B cell (primary cell): ENCODE results near the gene GABRB2. TPM values are rescaled to one million over a fixed set of nuclear protein-coding genes. Genes with fewer than 3 reads are reported as not detected.

Source experiments
- ATAC-seq: fragments of 200-7000 bp; cut with Tn5 transposase; one replicate; pipeline ENCODE4 v1.10.0; 2021; ENCODE audit warnings: low read depth, mild to moderate bottlenecking, moderate number of reproducible peaks, moderate library complexity
- CTCF ChIA-PET: fragments of 350-600 bp; sonication (Branson Sonifier 250); formaldehyde crosslinking; loops from one replicate; lab custom pipeline; 2021; ENCODE audit warnings: antibody characterized with exemption, inconsistent platforms; lab: Charles Lee
- POLR2A ChIA-PET: fragments of 350-600 bp; sonication (Branson Sonifier 250); formaldehyde crosslinking; loops from one replicate; lab custom pipeline; 2021; ENCODE audit warnings: antibody characterized with exemption; lab: Charles Lee
- DNase-seq: peaks from one replicate; pipeline ENCODE4 v3.0.0; 2013
- H2AFZ ChIP-seq: 2 replicates; pipeline ENCODE4 v1.6.1; 2012; ENCODE audit warnings: mild to moderate bottlenecking, low read depth, low read length; ENCODE audit not compliant: insufficient read depth, poor library complexity, severe bottlenecking
- H3K27ac ChIP-seq, 2 donors: 1 replicate in 1 of 2; 2 replicates in 1 of 2; pipeline ENCODE4 v1.5.1; 2012 to 2013; ENCODE audit warnings: low read length in 2 of 2, mild to moderate bottlenecking in 2 of 2, moderate library complexity in 1 of 2
- H3K27me3 ChIP-seq, 4 experiments: fragments of 200-600 bp in 1 of 4; sonication (generic) in 1 of 4; replicated peaks in 1 of 4; 1 replicate in 2 of 4; 2 replicates in 2 of 4; pipeline versions ENCODE4 v1.6.1 to v1.7.0; 2013 to 2016; ENCODE audit warnings: low read length in 3 of 4, mild to moderate bottlenecking in 2 of 4, mixed read lengths in 1 of 4, moderate library complexity in 1 of 4; ENCODE audit not compliant: insufficient read depth in 4 of 4, control insufficient read depth in 3 of 4; ENCODE audit errors: control extremely low read depth in 1 of 4
- H3K36me3 ChIP-seq, 2 experiments: replicated peaks in 1 of 2; 1 replicate in 1 of 2; 2 replicates in 1 of 2; pipeline versions ENCODE4 v1.6.1 to v1.7.1; 2013; ENCODE audit warnings: low read length in 1 of 2; ENCODE audit not compliant: insufficient read depth in 2 of 2, control insufficient read depth in 1 of 2; ENCODE audit errors: control extremely low read depth in 1 of 2, extremely low read depth in 1 of 2
- H3K4me1 ChIP-seq, 2 donors: fragments of 200-600 bp in 1 of 2; sonication (generic) in 1 of 2; 1 replicate in 1 of 2; 2 replicates in 1 of 2; pipeline versions ENCODE4 v1.5.1 to v1.6.1; 2013 to 2017; ENCODE audit warnings: low read length in 2 of 2; ENCODE audit not compliant: control insufficient read depth in 2 of 2, insufficient read depth in 2 of 2
- H3K4me2 ChIP-seq: replicated peaks from 2 replicates; pipeline ENCODE3; 2012; ENCODE audit warnings: mild to moderate bottlenecking, low read depth, low read length; ENCODE audit not compliant: poor library complexity, severe bottlenecking
- H3K4me3 ChIP-seq, 5 experiments: fragments of 200-600 bp in 1 of 5; sonication (generic) in 1 of 5; 1 replicate in 3 of 5; 2 replicates in 2 of 5; pipeline versions ENCODE4 v1.5.1 to v1.7.0; 2011 to 2016; ENCODE audit warnings: low read length in 4 of 5, mild to moderate bottlenecking in 4 of 5, low read depth in 2 of 5, control low read depth in 1 of 5, moderate library complexity in 1 of 5; ENCODE audit not compliant: insufficient read depth in 1 of 5; ENCODE audit errors: control extremely low read depth in 1 of 5, extremely low read depth in 1 of 5
- H3K79me2 ChIP-seq: fragments of 200-600 bp; sonication (generic); one replicate; pipeline ENCODE4 v1.6.0; 2016; ENCODE audit warnings: low read length; ENCODE audit not compliant: control insufficient read depth, insufficient read depth
- H3K9ac ChIP-seq: fragments of 200-600 bp; sonication (generic); 2 replicates; pipeline ENCODE4 v1.6.1; 2017; ENCODE audit warnings: mild to moderate bottlenecking, low read length, moderate library complexity
- H3K9me3 ChIP-seq, 3 donors: one replicate each; pipeline versions ENCODE4 v1.6.1 to v1.7.1; 2013; ENCODE audit warnings: low read length in 2 of 3; ENCODE audit not compliant: control insufficient read depth in 2 of 3, insufficient read depth in 1 of 3; ENCODE audit errors: control extremely low read depth in 1 of 3
- H4K20me1 ChIP-seq: 2 replicates; pipeline ENCODE4 v1.6.0; 2012; ENCODE audit warnings: mild to moderate bottlenecking, low read length; ENCODE audit not compliant: insufficient read depth, control insufficient read depth, poor library complexity, severe bottlenecking
- H3K27ac Mint-ChIP-seq: one replicate; pipeline ENCODE4 v1.8.0; 2021; ENCODE audit warnings: mixed read lengths
- H3K27me3 Mint-ChIP-seq: one replicate; pipeline ENCODE4 v1.8.0; 2021; ENCODE audit warnings: mixed read lengths
- H3K4me1 Mint-ChIP-seq: one replicate; pipeline ENCODE4 v1.8.0; 2021; ENCODE audit warnings: mixed read lengths
- H3K4me3 Mint-ChIP-seq: one replicate; pipeline ENCODE4 v1.8.0; 2021; ENCODE audit warnings: mixed read lengths
- H3K9me3 Mint-ChIP-seq: one replicate; pipeline ENCODE4 v1.8.0; 2022; ENCODE audit warnings: mixed read lengths; ENCODE audit not compliant: insufficient read depth
- CTCF ChIP-seq: fragments of 200-600 bp; IDR thresholded peaks from one replicate; pipeline ENCODE4 v1.8.0; 2022; ENCODE audit warnings: antibody characterized with exemption, mild to moderate bottlenecking
- EZH2 ChIP-seq: IDR thresholded peaks from 2 replicates; pipeline ENCODE4 v1.6.1; 2012; ENCODE audit warnings: borderline replicate concordance, low read depth, mild to moderate bottlenecking, moderate library complexity, low read length; ENCODE audit not compliant: insufficient read depth, poor library complexity, severe bottlenecking
- WGBS: methylation state at CpG from one replicate; pipeline ENCODE4 v1.1.5; 2013; ENCODE audit warnings: missing lambda C conversion rate; ENCODE audit not compliant: insufficient coverage; 5-methylcytosine and 5-hydroxymethylcytosine counted together
- intact Hi-C: fragments of 100-400 bp; cut with micrococcal nuclease; formaldehyde crosslinking; loops from one replicate; pipeline ENCODE4 v1.10.0; 2022
- polyA plus RNA-seq: library from polyadenylated mRNA; depleted of rRNA; stranded (reverse); fragments of >200 nt; gene quantifications from 2 replicates; pipeline ENCODE4 v1.2.3, GENCODE V29; 2012
- total RNA-seq, 2 donors: library from RNA; stranded (reverse); fragments of 120-200 nt in 1 of 2; gene quantifications; 1 replicate in 1 of 2; 2 replicates in 1 of 2; pipeline versions ENCODE4 v1.2.3 to v1.2.4, GENCODE V29; 2013 to 2022

Gene GABRB2
- total and polyA plus RNA-seq, 2 donors (not counting 1 experiment from before 2014, with no cell fraction given): 0.15 to 0.16 TPM

- intact Hi-C loops: no loop called here
- H3K9me3 ChIP-seq: no peaks in the 10 kb centered on the region
- H3K79me2 ChIP-seq: no peaks in the 10 kb centered on the region
- H3K36me3 ChIP-seq: no peaks in the 10 kb centered on the region
- TF ChIP-seq CTCF (no peak), EZH2 (no peak)
- no peaks in the 10 kb centered on the region for H3K4me1 Mint-ChIP-seq
- WGBS: 63% methylated on average over 1 of the region's 2 CpGs
- POLR2A ChIA-PET: no interaction called here
- no peak overlapping the region for H3K4me3 ChIP-seq
- H3K27ac ChIP-seq: no peak overlapping the region
- no peak overlapping the region for H2AFZ ChIP-seq
- no peak overlapping the region for H3K27ac Mint-ChIP-seq
- CTCF ChIA-PET: interaction anchor here (1.5 kb wide), 1 partner anchor 15 kb away, joined by 3 read pairs; no protein-coding TSS in a partner anchor
- no peaks in the 10 kb centered on the region for H3K9me3 Mint-ChIP-seq
- no peak for ATAC-seq
- H3K27me3 Mint-ChIP-seq: no peaks in the 10 kb centered on the region
- no peaks in the 10 kb centered on the region for H3K4me1 ChIP-seq
- no peaks in the 10 kb centered on the region for H4K20me1 ChIP-seq
- no peaks in the 10 kb centered on the region for H3K27me3 ChIP-seq
- H3K4me3 Mint-ChIP-seq: no peak overlapping the region
- H3K9ac ChIP-seq: no peak overlapping the region
- H3K4me2 ChIP-seq: no peak overlapping the region
- no peak for DNase-seq
These were observed 15.9 kb upstream of the GABRB2 start for GRCh38 chr5:161562446-161562845.

- H3K4me3 ChIP-seq: no peak overlapping the region
- peak overlapping the region; percentile 45 for H3K4me3 Mint-ChIP-seq
- ATAC-seq (no peak), DNase-seq (no peak)
- peaks cover 0 to 9% (median 0%) of the 10 kb centered on the region in 3 donors for H3K9me3 ChIP-seq
- ChIA-PET CTCF (no interaction called here), POLR2A (no interaction called here)
- H4K20me1 ChIP-seq: no peaks in the 10 kb centered on the region
- no peak overlapping the region for H3K27ac Mint-ChIP-seq
- intact Hi-C loops: loop anchor here (10.0 kb wide), 1 partner anchor 1114 kb away; no protein-coding TSS in a partner anchor
- no peak overlapping the region for H2AFZ ChIP-seq
- H3K4me1 Mint-ChIP-seq: peaks cover 26% of the 10 kb centered on the region
- no peak overlapping the region for H3K27ac ChIP-seq
- H3K4me1 ChIP-seq: peaks cover 16 to 22% of the 10 kb centered on the region in 2 donors
- H3K27me3 Mint-ChIP-seq: peaks cover 57% of the 10 kb centered on the region
- no peaks in the 10 kb centered on the region for H3K9me3 Mint-ChIP-seq
- no peaks in the 10 kb centered on the region for H3K36me3 ChIP-seq
- no peak overlapping the region for H3K9ac ChIP-seq
- H3K4me2 ChIP-seq: peak overlapping the region; percentile 75
- TF ChIP-seq CTCF (no peak), EZH2 (no peak)
- WGBS: 2% methylated on average over 4 of the region's 15 CpGs
- H3K27me3 ChIP-seq: peaks cover 0 to 37% (median 21%) of the 10 kb centered on the region in 4 experiments
- no peaks in the 10 kb centered on the region for H3K79me2 ChIP-seq
These were observed 2.6 kb upstream of the GABRB2 start for GRCh38 chr5:161549106-161549505.
